HG02938 (cell line): ENCODE measurements around the gene PPFIA2.

Experiments
- ATAC-seq: cut with Tn5 transposase; IDR thresholded peaks from one replicate; pipeline ENCODE4 v1.9.1; 2021; ENCODE audit warnings: mild to moderate bottlenecking, moderate library complexity; ENCODE audit not compliant: unreplicated experiment

Gene PPFIA2

GRCh38 chr12:81294325-81295190, 464.6 kb downstream of the PPFIA2 start:
- no peak for ATAC-seq

- no peak for ATAC-seq
These were observed 470.5 kb downstream of the PPFIA2 start for GRCh38 chr12:81288651-81289050.

- ATAC-seq = no peak
These were observed 475.0 kb downstream of the PPFIA2 start for GRCh38 chr12:81284137-81284536.

GRCh38 chr12:81274637-81275529, 484.3 kb downstream of the PPFIA2 start:
- no peak for ATAC-seq

- ATAC-seq = no peak
These were observed 488.8 kb downstream of the PPFIA2 start for GRCh38 chr12:81270385-81270784.

GRCh38 chr12:81263072-81263471, 496.1 kb downstream of the PPFIA2 start:
- ATAC-seq = no peak

- ATAC-seq = no peak
These were observed 497.5 kb downstream of the PPFIA2 start for GRCh38 chr12:81261508-81262207.

GRCh38 chr12:81259360-81259759, 499.8 kb downstream of the PPFIA2 start:
- no peak for ATAC-seq

GRCh38 chr12:81257947-81258551, 501.1 kb downstream of the PPFIA2 start:
- ATAC-seq = no peak

GRCh38 chr12:81255947-81256346, 503.2 kb downstream of the PPFIA2 start:
- ATAC-seq = no peak

GRCh38 chr12:81255456-81255855, 503.7 kb downstream of the PPFIA2 start:
- no peak for ATAC-seq

GRCh38 chr12:81253360-81253759, 505.8 kb downstream of the PPFIA2 start:
- ATAC-seq = no peak

GRCh38 chr12:81252228-81252627, 506.9 kb downstream of the PPFIA2 start:
- ATAC-seq = no peak

GRCh38 chr12:81249976-81250375, 509.2 kb downstream of the PPFIA2 start:
- no peak for ATAC-seq

- no peak for ATAC-seq
These were observed 513.1 kb downstream of the PPFIA2 start for GRCh38 chr12:81245907-81246570.

GRCh38 chr12:81245458-81245857, 513.7 kb downstream of the PPFIA2 start:
- ATAC-seq = no peak

- no peak for ATAC-seq
These were observed 527.4 kb downstream of the PPFIA2 start for GRCh38 chr12:81231574-81232368.

GRCh38 chr12:81229759-81230158, 529.4 kb downstream of the PPFIA2 start:
- no peak for ATAC-seq

GRCh38 chr12:81224626-81225025, 534.5 kb downstream of the PPFIA2 start:
- no peak for ATAC-seq
